GM12801 (cell line): ENCODE measurements around the gene CMTR1.

Experiments
- CTCF ChIP-seq: IDR thresholded peaks from one replicate; pipeline ENCODE4 v1.5.1; 2011; ENCODE audit warnings: control low read depth; ENCODE audit not compliant: insufficient read length; ENCODE audit errors: extremely low read depth

Gene CMTR1

GRCh38 chr6:37528541-37528940 lies 95.5 kb downstream of the CMTR1 start:
- TF ChIP-seq CTCF = no peak

- TF ChIP-seq CTCF = no peak
Observed at GRCh38 chr6:37530297-37530696, 97.3 kb downstream of the CMTR1 start.

GRCh38 chr6:37531026-37531425 lies 98.0 kb downstream of the CMTR1 start:
- TF ChIP-seq CTCF = no peak
